ENCODE data around the gene CHD1L.
"Not testable (repeated sequence)": the region's sequence is repeated elsewhere in the genome, so short reads cannot be mapped to it uniquely, and the experiment has no call there.

The CHD1L gene

DNA sequence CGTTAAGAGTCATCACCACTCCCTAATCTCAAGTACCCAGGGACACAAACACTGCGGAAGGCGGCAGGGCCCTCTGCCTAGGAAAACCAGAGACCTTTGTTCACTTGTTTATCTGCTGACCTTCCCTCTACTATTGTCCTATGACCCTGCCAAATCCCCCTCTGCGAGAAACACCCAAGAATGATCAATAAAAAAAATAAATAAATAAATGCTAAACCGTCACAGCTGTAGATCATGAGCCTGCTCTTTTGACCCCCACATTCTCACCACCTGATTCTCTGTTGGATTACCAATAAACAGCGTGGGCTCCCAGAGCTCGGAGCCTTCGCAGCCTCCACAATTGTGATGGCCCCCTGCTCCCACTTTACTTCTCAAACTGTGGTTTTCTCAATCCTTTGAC, 8.6 kb upstream of the CHD1L start:
- DNase-seq (ENCODE audit: low spot score): not testable (repeated sequence)

DNA sequence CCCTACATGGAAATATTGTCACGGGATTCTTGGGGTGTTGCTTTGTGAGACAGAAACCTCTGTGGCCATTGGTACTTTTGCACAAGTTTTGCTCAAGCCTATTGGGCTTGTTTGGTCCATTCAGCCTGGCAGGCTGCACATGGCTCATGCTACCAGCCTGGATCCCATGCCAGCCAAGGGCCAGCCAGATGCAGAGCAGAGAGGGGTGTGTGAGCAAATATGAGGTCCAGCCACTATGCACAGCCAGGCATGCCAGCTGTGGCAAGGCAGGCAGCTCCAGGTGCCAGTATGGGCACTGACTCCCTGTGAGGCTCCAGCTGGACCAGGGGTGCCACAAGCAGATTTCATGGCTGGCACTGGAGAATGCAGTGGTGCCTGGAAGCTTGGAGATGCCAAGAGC, 6.7 kb upstream of the CHD1L start:
- no peak for DNase-seq (ENCODE audit: low spot score)

DNA sequence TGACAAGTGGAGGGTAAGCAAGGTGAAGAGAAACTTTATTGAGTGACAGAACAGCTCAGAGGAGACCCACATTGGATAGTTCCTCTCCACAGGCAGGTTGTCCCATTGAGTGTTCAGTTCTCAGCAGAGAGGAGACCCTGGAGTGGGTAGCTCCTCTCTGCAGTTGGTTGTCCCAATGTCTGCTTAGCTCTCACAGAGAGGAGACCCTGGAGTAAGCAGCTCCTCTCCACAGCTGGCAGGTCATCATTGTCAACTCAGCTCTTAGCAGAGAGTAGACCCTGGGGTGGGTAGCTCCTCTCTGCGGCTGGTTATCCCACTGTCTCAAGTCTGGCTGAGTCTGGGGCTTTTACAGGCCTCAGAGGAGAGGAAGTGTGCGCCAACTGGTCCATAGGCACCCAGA, 6.0 kb upstream of the CHD1L start:
- DNase-seq (ENCODE audit: low spot score): no peak

- no peak for DNase-seq (ENCODE audit: low spot score)
Observed at GRCh38 chr1:147236959-147237791, 5.3 kb upstream of the CHD1L start.

DNA sequence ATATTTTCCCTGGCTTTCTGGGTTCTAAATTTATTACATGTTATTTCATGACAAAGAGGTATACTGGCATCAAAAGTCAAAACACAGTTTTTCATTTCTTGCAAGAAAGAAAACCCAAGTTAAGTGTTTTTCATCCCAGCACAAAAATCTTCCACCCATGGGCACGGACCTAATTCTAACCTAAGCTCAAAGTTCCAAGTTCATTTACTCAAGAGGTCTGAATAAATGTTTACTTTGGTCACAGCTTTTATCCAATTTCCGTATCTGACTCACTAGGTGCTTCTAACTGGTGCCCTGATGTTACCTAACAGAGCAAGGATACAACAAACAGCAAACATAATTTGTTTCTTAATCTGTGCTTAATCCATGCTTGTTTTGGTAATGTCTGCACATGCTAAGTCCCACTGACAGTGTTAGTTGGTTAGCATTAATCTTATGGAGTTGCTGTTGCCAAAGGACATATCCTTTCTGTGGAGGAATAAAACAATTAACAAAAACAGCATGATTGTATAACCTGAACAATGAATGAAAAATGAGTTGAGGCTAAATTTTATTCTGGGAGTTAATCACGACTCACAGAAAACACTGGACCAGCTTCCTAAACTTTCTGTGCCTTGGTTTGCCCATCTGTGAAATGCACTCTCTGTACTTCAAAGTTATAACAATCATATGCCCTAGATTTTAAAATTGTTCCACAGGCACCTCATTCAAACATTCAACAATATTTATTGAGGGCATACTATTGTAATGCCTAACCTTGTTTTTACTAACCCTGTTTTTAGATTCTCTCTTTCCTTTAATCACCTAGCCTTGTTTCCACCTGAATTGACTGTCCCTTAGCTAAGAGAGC, 4.2 kb upstream of the CHD1L start:
- DNase-seq (ENCODE audit: low spot score): no peak

- DNase-seq (ENCODE audit: low spot score): no peak
Observed at GRCh38 chr1:147238925-147239820, 3.3 kb upstream of the CHD1L start.

GRCh38 chr1:147240131-147240721, 2.3 kb upstream of the CHD1L start:
- DNase-seq (ENCODE audit: low spot score): not testable (repeated sequence)

DNA sequence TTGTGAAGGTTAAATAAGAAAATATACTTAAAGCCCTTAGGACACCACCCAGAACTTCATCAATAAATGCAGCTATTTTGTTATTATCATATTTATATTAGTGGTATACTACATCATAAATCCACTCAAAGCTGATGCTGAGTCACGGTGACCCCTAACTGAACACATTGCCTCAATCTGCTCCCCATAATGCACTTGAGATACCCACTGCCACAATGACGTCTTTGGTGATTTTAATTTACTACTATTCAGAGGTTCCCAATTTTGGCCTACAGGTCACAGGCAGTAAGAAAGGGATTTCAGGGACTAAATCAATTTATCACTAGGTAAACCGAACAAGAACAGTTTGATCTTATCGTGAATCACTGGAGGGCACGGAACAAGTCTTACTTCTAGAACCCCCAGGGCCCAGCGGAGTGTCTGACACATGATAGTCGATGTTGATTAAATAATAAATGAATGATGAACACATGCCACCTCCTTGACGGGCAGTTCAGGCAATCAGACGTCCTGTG, 493 bp upstream of the CHD1L start:
- DNase-seq (ENCODE audit: low spot score): no peak

DNA sequence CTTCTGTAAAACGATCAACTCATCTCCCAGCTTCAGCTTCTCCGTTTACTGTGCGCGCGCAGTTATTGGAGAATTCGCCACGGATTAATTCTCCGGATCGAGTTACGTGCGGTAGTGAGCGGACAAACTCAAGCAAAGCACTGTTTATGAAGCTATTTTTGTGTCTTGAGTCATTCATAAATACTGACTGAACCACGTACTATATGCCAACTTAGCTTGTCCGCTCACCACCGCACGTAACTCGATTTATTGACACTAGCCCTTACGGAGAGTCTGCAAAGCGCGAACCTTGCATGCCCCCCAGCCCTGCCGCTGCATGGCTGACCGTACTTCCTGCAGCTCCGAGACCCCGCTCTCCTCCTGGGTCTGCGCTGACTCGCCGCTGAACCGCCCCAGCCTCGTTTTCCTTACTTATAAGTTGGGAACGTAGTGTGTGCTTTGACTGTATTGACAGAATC, 773 bp downstream of the CHD1L start:
- DNase-seq (ENCODE audit: low spot score): no peak

GRCh38 chr1:147243841-147244240, 1.4 kb downstream of the CHD1L start:
- no peak for DNase-seq (ENCODE audit: low spot score)

DNA sequence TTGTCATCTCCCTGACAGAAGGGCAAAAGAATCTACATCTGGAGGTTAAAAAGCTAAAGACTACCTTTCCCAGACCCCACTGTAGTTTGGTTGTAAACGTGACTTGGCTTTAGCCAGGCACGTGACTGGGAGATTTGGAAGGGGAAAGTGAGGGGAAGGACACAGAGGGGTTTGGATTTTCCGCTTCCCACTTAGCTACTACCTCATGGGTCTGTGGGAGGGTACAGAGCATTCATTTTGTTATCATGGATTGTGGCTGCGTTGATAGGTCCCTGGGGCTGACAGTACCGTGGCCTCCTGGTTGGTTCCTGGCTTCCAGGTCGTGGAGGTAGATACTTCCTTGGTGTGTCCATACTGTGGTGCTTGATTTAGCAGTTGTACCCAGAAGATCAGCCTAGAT, 2.6 kb downstream of the CHD1L start:
- no peak for DNase-seq (ENCODE audit: low spot score)

GRCh38 chr1:147245586-147246021, 3.1 kb downstream of the CHD1L start:
- DNase-seq (ENCODE audit: low spot score): peak; percentile 25

DNA sequence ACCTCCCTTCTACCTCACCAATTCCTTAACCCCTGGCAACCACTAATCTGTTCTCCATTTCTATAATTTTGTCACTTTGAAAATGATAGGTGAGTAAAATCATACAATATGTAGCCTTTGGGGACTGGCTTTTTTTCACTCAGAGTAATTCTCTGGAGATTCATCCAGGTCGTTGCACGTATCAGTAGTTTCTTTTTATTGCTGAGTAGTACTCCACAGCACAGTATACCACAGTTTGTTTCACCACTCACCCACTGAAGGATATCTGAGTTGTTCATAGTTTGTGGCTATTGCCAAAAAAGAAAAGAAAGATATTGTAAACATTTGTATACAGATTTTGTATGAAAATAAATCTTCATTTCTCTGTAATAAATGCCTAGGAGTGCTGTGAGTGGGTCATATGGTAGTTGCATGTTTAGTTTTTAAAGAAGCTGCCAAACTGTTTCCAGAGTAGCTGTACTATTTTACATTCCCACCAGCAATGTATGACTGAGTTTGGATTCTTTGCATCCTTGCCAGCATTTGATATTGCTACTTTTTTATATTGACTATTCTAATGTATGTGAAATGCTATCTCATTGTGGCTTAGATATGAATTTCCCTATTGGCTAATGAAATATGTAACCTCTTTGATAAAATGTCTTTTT, 3.7 kb downstream of the CHD1L start:
- DNase-seq (ENCODE audit: low spot score): no peak

GRCh38 chr1:147246910-147247655, 4.6 kb downstream of the CHD1L start:
- no peak for DNase-seq (ENCODE audit: low spot score)

DNA sequence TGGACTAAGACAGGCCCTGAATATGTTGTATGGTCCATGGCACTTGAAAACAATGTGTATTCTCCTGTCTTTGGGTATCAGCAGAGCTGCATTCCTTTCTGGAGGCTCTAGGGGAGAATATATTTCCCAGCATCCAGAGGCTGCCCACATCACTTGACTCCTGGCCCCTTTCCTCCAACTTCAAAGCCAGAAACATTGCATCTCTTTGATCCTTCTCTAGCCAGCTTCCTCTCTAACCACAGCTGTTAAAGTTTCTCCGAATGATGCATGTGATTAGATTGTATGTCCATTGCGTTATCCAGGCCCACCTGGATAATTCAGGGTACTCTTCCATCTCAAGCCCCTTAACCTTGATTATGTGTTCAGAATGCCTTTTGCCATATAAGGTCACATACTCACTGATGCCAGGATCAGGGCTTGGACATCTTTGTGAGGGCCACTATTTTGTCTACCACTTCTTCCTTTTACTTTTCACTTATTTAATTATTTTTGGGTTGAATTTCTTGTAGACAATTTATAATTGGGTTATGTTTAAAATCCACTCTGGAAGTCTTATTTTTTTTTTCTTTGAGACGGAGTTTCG, 5.3 kb downstream of the CHD1L start:
- no peak for DNase-seq (ENCODE audit: low spot score)

GRCh38 chr1:147252540-147252939, 10.1 kb downstream of the CHD1L start:
- DNase-seq (ENCODE audit: low spot score): no peak

DNA sequence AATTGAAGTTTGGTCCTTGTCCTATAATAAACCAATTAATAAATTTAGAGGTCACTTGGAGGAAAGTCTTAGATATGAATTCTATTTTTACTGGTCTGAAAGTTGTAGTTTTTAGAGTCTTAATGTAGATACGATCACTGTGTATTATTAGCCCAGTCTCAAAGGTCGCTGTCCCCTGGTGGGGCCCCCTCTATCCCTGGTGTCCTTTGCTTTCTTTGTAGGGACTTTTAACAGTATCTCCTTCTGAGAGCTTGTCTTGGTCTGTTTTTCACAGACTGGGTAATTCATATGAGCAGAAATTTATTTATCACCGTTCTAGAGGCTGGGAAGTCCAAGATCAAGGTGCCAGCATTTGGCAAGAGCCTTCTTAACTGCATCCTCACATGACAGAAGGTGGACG, 18.5 kb downstream of the CHD1L start:
- no peak for DNase-seq (ENCODE audit: low spot score)

GRCh38 chr1:147264158-147264768, 21.8 kb downstream of the CHD1L start:
- no peak for DNase-seq (ENCODE audit: low spot score)

DNA sequence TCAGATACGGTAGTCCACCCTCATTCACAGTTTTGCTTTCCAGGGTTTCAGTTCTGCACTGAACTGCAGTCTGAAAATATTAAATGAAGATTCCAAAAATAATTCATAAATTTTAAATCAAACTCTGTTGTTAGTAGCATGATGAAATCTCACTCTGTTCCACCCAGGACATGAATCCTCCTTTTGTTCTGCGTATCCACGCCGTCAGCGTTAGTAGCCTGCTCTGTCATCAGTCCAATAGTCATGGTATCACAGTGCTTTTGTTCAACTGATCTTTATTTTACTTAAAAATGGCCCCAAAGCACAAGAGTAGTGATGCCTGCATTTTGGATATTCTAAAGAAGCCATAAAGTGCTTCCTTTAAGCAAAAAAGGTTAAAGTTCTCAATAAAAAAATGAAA, 23.9 kb downstream of the CHD1L start:
- no peak for DNase-seq (ENCODE audit: low spot score)

Measured in CD4-positive, alpha-beta T cell treated with Interleukin-2 at 100 ng/mL for 4 hours (primary cell).